Testis (tissue), 3 donors: Measurements from ENCODE around the gene TBX6. TPM values are rescaled to one million over a fixed set of nuclear protein-coding genes. Genes with fewer than 3 reads are reported as not detected.
"Not testable (repeated sequence)": the region's sequence is repeated elsewhere in the genome, so short reads cannot be mapped to it uniquely, and the experiment has no call there.

Experiments used
- DNase-seq: peaks from one replicate; pipeline ENCODE4 v3.0.0-alpha.2; 2019
- H3K27ac ChIP-seq, 2 donors: fragments of 200-600 bp; sonication (generic); one replicate each; pipeline ENCODE4 v1.5.1; 2019
- H3K27me3 ChIP-seq: fragments of 200-600 bp; sonication (generic); one replicate; pipeline ENCODE4 v1.5.1; 2019
- H3K36me3 ChIP-seq: fragments of 200-600 bp; sonication (generic); one replicate; pipeline ENCODE4 v1.5.1; 2017; ENCODE audit warnings: low read depth; ENCODE audit errors: missing control alignments
- H3K4me1 ChIP-seq: fragments of 200-600 bp; sonication (generic); one replicate; pipeline ENCODE4 v1.5.1; 2019
- H3K4me3 ChIP-seq, 2 donors: fragments of 200-600 bp; sonication (generic); one replicate each; pipeline ENCODE4 v1.5.1; 2017 to 2019
- H3K9me3 ChIP-seq: fragments of 200-600 bp; sonication (generic); one replicate; pipeline ENCODE4 v1.5.1; 2017
- CTCF ChIP-seq, 3 experiments: fragments of 450-650 bp in 2 of 3; fragments of 200-600 bp in 1 of 3; sonication (generic) in 1 of 3; IDR thresholded peaks; one replicate each; pipeline ENCODE4 v1.5.1; 2016 to 2019; ENCODE audit warnings: antibody characterized with exemption in 3 of 3, mild to moderate bottlenecking in 2 of 3, moderate library complexity in 1 of 3
- POLR2A ChIP-seq: fragments of 450-650 bp; IDR thresholded peaks from one replicate; pipeline ENCODE4 v1.6.1; 2017; ENCODE audit warnings: antibody characterized with exemption, mild to moderate bottlenecking, moderate library complexity
- WGBS, 2 donors: methylation state at CpG; one replicate each; pipeline ENCODE4 v1.1.5; 2018; 5-methylcytosine and 5-hydroxymethylcytosine counted together
- intact Hi-C: fragments of 100-400 bp; cut with DNase I; formaldehyde crosslinking; loops from one replicate; pipeline ENCODE4 v1.15.1; 2023; ENCODE audit warnings: low total_unique reads
- polyA plus RNA-seq: library from polyadenylated mRNA; stranded (reverse); fragments of 350-450 nt; fragmentation: Illumina TruSeq; extraction: RNeasy Lipid Tissue Mini Kit (QIAGEN cat#74804); gene quantifications from one replicate; pipeline ENCODE4 v1.2.3, GENCODE V29; 2014; ENCODE audit warnings: low read depth, low replicate concordance; ENCODE audit not compliant: insufficient read depth
- total RNA-seq, 2 donors: library from RNA; depleted of rRNA; stranded (reverse); fragments of >200 nt; gene quantifications; one replicate each; pipeline ENCODE4 v1.2.3, GENCODE V29; 2016

TBX6 gene
- total and polyA plus RNA-seq, 3 donors from 2014 or later: 1.3 to 2.9 (median 1.7) TPM

- DNase-seq: no peak
- 57 to 63% methylated on average over 3 of the region's 3 CpGs for WGBS, 2 donors
- TF ChIP-seq POLR2A: no peak
- TF ChIP-seq CTCF (IDR thresholded peaks at IDR 0.05): no peak
- no peak overlapping the region for H3K27ac ChIP-seq
- no peaks in the 10 kb centered on the region for H3K9me3 ChIP-seq
- H3K4me1 ChIP-seq: no peaks in the 10 kb centered on the region
- H3K36me3 ChIP-seq: no peaks in the 10 kb centered on the region
- intact Hi-C loops: no loop called here
- H3K4me3 ChIP-seq: no peak overlapping the region
- H3K27me3 ChIP-seq: no peaks in the 10 kb centered on the region
These were observed 40.9 kb upstream of the TBX6 start for GRCh38 chr16:30132591-30132990.

GRCh38 chr16:30131869-30132475 lies 40.2 kb upstream of the TBX6 start:
- WGBS, 2 donors: 66 to 79% methylated on average over 4 of the region's 4 CpGs
- no peak overlapping the region for H3K27ac ChIP-seq
- no peaks in the 10 kb centered on the region for H3K36me3 ChIP-seq
- intact Hi-C loops: no loop called here
- no peaks in the 10 kb centered on the region for H3K4me1 ChIP-seq
- H3K27me3 ChIP-seq: no peaks in the 10 kb centered on the region
- no peak overlapping the region for H3K4me3 ChIP-seq
- TF ChIP-seq POLR2A: no peak
- no peak for TF ChIP-seq CTCF (IDR thresholded peaks at IDR 0.05)
- H3K9me3 ChIP-seq: no peaks in the 10 kb centered on the region
- no peak for DNase-seq

DNA sequence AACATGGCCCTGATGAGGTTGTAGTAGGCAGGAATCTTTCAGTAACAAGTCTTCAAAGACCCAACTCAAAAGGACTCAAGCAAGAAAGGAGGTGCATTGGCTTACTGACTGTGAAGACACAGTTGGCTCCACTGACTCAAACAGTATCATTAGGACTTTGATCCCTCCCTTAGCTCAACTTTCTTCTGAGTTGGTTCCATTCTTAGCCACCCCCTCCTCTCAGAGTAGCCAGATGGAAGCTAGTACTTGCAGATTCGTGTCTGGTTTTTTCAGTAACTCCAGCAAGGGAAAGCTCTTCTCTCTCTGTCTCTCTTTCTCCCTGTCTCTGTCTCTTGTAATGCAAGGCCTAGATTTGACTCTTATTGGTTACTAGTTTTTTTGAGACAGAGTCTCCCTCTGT lies 36.3 kb upstream of the TBX6 start:
- Histone ChIP-seq H3K9me3 (no peaks in the 10 kb centered on the region), H3K36me3 (no peaks in the 10 kb centered on the region), H3K27me3 (no peaks in the 10 kb centered on the region), H3K4me3 (no peak overlapping the region), H3K4me1 (peaks cover 8% of the 10 kb centered on the region), H3K27ac (no peak overlapping the region)
- TF ChIP-seq POLR2A: no peak
- TF ChIP-seq CTCF (IDR thresholded peaks at IDR 0.05): no peak
- WGBS, 2 donors: 88 to 90% methylated on average over 1 of the region's 1 CpG
- DNase-seq: no peak
- intact Hi-C loops: loop anchor here (10.0 kb wide), 1 partner anchor 47 kb away; no protein-coding TSS in a partner anchor

GRCh38 chr16:30125690-30126089 lies 34.0 kb upstream of the TBX6 start:
- DNase-seq, H3K27me3 ChIP-seq, H3K27ac ChIP-seq, H3K36me3 ChIP-seq, H3K9me3 ChIP-seq, H3K4me3 ChIP-seq: not testable (repeated sequence)
- peaks cover 20% of the 10 kb centered on the region for H3K4me1 ChIP-seq
- intact Hi-C loops: loop anchor here (10.0 kb wide), 1 partner anchor 49 kb away; no protein-coding TSS in a partner anchor
- 90 to 94% methylated on average over 9 of the region's 9 CpGs for WGBS, 2 donors

DNA sequence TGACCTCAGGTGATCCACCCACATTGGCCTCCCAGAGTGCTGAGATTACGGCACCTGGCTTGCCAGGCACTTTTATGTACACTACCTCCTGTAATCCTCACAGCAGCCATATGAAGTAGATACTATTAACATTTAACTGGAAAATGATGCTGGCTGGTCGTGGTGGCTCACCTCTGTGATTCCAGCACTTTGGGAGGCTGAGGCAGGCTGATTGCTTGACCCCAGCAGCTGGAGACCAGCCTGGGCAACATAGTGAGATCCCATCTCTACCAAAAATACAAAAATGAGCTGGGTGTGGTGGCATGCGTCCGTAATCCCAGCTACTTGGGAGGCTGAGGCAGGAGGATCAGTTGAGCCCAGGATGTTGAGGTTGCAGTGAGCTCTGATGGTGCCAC lies 33.3 kb upstream of the TBX6 start:
- TF ChIP-seq CTCF (IDR thresholded peaks at IDR 0.05) (no peak), POLR2A (no peak)
- Histone ChIP-seq H3K9me3 (no peaks in the 10 kb centered on the region), H3K4me1 (peaks cover 20% of the 10 kb centered on the region), H3K27me3 (no peaks in the 10 kb centered on the region), H3K27ac (no peak overlapping the region), H3K36me3 (no peaks in the 10 kb centered on the region), H3K4me3 (no peak overlapping the region)
- WGBS, 2 donors: 92% methylated on average over 2 to 4 of the region's 4 CpGs
- no peak for DNase-seq
- intact Hi-C loops: loop anchor here (10.0 kb wide), 1 partner anchor 50 kb away; no protein-coding TSS in a partner anchor
